Measurements from ENCODE around the gene VTI1B. TPM values are rescaled to one million over a fixed set of nuclear protein-coding genes. Genes with fewer than 3 reads are reported as not detected.

VTI1B gene
- total and polyA plus RNA-seq, 2 donors (not counting 1 experiment from before 2014, with no cell fraction given): 19.5 to 58.8 TPM

- intact Hi-C loops (cut with micrococcal nuclease): loop anchor here (5.0 to 10.0 kb wide), 3 partner anchors 1191 to 1919 kb away; partner anchors contain the start of genes ERH, GPHN and SLC39A9
These were observed 23.7 kb upstream of the VTI1B start for GRCh38 chr14:67698179-67698578.

More at GRCh38 chr14:67698179-67698578, 23.7 kb upstream of the VTI1B start:
- Mint-ChIP-seq H3K9me3 (ENCODE audit: insufficient read depth) (no peaks in the 10 kb centered on the region), H3K27me3 (no peaks in the 10 kb centered on the region), H3K4me1 (peaks cover 11% of the 10 kb centered on the region), H3K4me3 (no peak overlapping the region), H3K27ac (no peak overlapping the region)
- H3K9ac ChIP-seq (ENCODE audit: low read length): no peak overlapping the region
- POLR2A ChIA-PET: no interaction called here
- H3K4me3 ChIP-seq (ENCODE audit: control extremely low read depth in 1 of 5, extremely low read depth in 1 of 5, insufficient read depth in 1 of 5, low read depth in 2 of 5, low read length in 4 of 5): no peak overlapping the region
- no CpG with 5 or more reads among the region's 1 CpG for WGBS (ENCODE audit: insufficient coverage)
- H3K79me2 ChIP-seq (ENCODE audit: control insufficient read depth, insufficient read depth, low read length): peaks cover 12% of the 10 kb centered on the region
- no peaks in the 10 kb centered on the region for H3K27me3 ChIP-seq (replicated peaks in 1 of 4; ENCODE audit: control extremely low read depth in 1 of 4, control insufficient read depth in 3 of 4, insufficient read depth in 4 of 4, low read length in 3 of 4)
- H3K4me1 ChIP-seq (ENCODE audit: control insufficient read depth in 2 of 2, insufficient read depth in 2 of 2, low read length in 2 of 2): peaks cover 6 to 13% of the 10 kb centered on the region in 2 donors
- H3K4me2 ChIP-seq (replicated peaks; ENCODE audit: low read depth, low read length, poor library complexity, severe bottlenecking): no peak overlapping the region
- no peaks in the 10 kb centered on the region for H3K9me3 ChIP-seq (ENCODE audit: control extremely low read depth in 1 of 3, control insufficient read depth in 2 of 3, insufficient read depth in 1 of 3, low read length in 2 of 3)
- TF ChIP-seq EZH2 (IDR thresholded peaks at IDR 0.05; ENCODE audit: borderline replicate concordance, insufficient read depth, low read depth, low read length, poor library complexity, severe bottlenecking): no peak
- no peak for TF ChIP-seq CTCF (IDR thresholded peaks at IDR 0.05)
- ATAC-seq (ENCODE audit: low read depth) (no peak), DNase-seq (no peak)
- no peaks in the 10 kb centered on the region for H4K20me1 ChIP-seq (ENCODE audit: control insufficient read depth, insufficient read depth, low read length, poor library complexity, severe bottlenecking)
- H2AFZ ChIP-seq (ENCODE audit: insufficient read depth, low read depth, low read length, poor library complexity, severe bottlenecking): no peak overlapping the region
- no peaks in the 10 kb centered on the region for H3K36me3 ChIP-seq (replicated peaks in 1 of 2; ENCODE audit: control extremely low read depth in 1 of 2, control insufficient read depth in 1 of 2, extremely low read depth in 1 of 2, insufficient read depth in 2 of 2, low read length in 1 of 2)
- CTCF ChIA-PET: interaction anchor here (1.4 to 12.2 kb wide), 3 partner anchors 79 to 270 kb away, joined by 3 to 392 read pairs (median 5); partner anchors contain the start of gene ARG2
- H3K27ac ChIP-seq (ENCODE audit: low read length in 2 of 2): no peak overlapping the region

Data from B cell (primary cell).